ENCODE measurements around the gene TCF7. TPM values are rescaled to one million over a fixed set of nuclear protein-coding genes. Genes with fewer than 3 reads are reported as not detected.

The TCF7 gene
- total and polyA plus RNA-seq, 4 donors: 1.3 to 2.7 (median 2.2) TPM

GRCh38 chr5:134149571-134150303, 35.3 kb downstream of the TCF7 start:
- peak; percentile 30 for TF ChIP-seq YY1 (IDR thresholded peaks at IDR 0.05)
- TF ChIP-seq, protein P1, sequence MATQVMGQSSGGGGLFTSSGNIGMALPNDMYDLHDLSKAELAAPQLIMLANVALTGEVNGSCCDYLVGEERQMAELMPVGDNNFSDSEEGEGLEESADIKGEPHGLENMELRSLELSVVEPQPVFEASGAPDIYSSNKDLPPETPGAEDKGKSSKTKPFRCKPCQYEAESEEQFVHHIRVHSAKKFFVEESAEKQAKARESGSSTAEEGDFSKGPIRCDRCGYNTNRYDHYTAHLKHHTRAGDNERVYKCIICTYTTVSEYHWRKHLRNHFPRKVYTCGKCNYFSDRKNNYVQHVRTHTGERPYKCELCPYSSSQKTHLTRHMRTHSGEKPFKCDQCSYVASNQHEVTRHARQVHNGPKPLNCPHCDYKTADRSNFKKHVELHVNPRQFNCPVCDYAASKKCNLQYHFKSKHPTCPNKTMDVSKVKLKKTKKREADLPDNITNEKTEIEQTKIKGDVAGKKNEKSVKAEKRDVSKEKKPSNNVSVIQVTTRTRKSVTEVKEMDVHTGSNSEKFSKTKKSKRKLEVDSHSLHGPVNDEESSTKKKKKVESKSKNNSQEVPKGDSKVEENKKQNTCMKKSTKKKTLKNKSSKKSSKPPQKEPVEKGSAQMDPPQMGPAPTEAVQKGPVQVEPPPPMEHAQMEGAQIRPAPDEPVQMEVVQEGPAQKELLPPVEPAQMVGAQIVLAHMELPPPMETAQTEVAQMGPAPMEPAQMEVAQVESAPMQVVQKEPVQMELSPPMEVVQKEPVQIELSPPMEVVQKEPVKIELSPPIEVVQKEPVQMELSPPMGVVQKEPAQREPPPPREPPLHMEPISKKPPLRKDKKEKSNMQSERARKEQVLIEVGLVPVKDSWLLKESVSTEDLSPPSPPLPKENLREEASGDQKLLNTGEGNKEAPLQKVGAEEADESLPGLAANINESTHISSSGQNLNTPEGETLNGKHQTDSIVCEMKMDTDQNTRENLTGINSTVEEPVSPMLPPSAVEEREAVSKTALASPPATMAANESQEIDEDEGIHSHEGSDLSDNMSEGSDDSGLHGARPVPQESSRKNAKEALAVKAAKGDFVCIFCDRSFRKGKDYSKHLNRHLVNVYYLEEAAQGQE (IDR thresholded peaks at IDR 0.05): no peak
- no peak for TF ChIP-seq ATF3 (IDR thresholded peaks at IDR 0.05)
- TF ChIP-seq HNF4A (conservative IDR thresholded peaks at IDR 0.05): peak; percentile 28 to 35
- no peak for TF ChIP-seq HNF4G (IDR thresholded peaks at IDR 0.05)
- peak in 1 of 2 donors; percentile 11 for TF ChIP-seq RXRA (IDR thresholded peaks at IDR 0.05)
- no peak for TF ChIP-seq GABPA (IDR thresholded peaks at IDR 0.05 in 1 of 2, conservative IDR thresholded peaks at IDR 0.05 in 1 of 2)
- TF ChIP-seq EGR1 (IDR thresholded peaks at IDR 0.05; ENCODE audit: low read depth in 2 of 2): no peak
- TF ChIP-seq, protein P2, sequence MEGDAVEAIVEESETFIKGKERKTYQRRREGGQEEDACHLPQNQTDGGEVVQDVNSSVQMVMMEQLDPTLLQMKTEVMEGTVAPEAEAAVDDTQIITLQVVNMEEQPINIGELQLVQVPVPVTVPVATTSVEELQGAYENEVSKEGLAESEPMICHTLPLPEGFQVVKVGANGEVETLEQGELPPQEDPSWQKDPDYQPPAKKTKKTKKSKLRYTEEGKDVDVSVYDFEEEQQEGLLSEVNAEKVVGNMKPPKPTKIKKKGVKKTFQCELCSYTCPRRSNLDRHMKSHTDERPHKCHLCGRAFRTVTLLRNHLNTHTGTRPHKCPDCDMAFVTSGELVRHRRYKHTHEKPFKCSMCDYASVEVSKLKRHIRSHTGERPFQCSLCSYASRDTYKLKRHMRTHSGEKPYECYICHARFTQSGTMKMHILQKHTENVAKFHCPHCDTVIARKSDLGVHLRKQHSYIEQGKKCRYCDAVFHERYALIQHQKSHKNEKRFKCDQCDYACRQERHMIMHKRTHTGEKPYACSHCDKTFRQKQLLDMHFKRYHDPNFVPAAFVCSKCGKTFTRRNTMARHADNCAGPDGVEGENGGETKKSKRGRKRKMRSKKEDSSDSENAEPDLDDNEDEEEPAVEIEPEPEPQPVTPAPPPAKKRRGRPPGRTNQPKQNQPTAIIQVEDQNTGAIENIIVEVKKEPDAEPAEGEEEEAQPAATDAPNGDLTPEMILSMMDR (IDR thresholded peaks at IDR 0.05; ENCODE audit: low read depth, low read length, missing input control): no peak
- TF ChIP-seq NR2F2 (IDR thresholded peaks at IDR 0.05): peak; percentile 16
- TF ChIP-seq, protein P3, sequence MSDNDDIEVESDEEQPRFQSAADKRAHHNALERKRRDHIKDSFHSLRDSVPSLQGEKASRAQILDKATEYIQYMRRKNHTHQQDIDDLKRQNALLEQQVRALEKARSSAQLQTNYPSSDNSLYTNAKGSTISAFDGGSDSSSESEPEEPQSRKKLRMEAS (IDR thresholded peaks at IDR 0.05): no peak
- TF ChIP-seq RAD21 (IDR thresholded peaks at IDR 0.05): no peak
- TF ChIP-seq SP1 (IDR thresholded peaks at IDR 0.05): peak; percentile 38
- TF ChIP-seq TAF1 (conservative IDR thresholded peaks at IDR 0.05): no peak
- TF ChIP-seq FOXA2 (IDR thresholded peaks at IDR 0.05): peak; percentile 54
- no peak for TF ChIP-seq FOXA1 (IDR thresholded peaks at IDR 0.05)
- TF ChIP-seq ZBTB33 (IDR thresholded peaks at IDR 0.05): no peak
- TF ChIP-seq JUND (IDR thresholded peaks at IDR 0.05): no peak
- Histone ChIP-seq H3K9me3 (ENCODE audit: control insufficient read depth in 4 of 4, low read length in 3 of 4) (no peaks in the 10 kb centered on the region), H3K27me3 (ENCODE audit: control insufficient read depth in 4 of 4, insufficient read depth in 4 of 4, low read length in 3 of 4) (no peaks in the 10 kb centered on the region), H3K27ac (ENCODE audit: low read depth in 1 of 2, low read length in 2 of 2) (no peak overlapping the region), H3K36me3 (ENCODE audit: control insufficient read depth in 4 of 4, insufficient read depth in 3 of 4, low read depth in 1 of 4, low read length in 3 of 4) (peaks cover 11 to 42% (median 32%) of the 10 kb centered on the region in 4 donors), H3K4me1 (ENCODE audit: control insufficient read depth in 4 of 4, insufficient read depth in 4 of 4, low read length in 3 of 4) (peaks cover 4 to 11% (median 7%) of the 10 kb centered on the region in 4 donors), H3K4me3 (ENCODE audit: low read depth in 1 of 3, low read length in 3 of 3) (no peak overlapping the region), H3K9ac (ENCODE audit: low read depth in 1 of 2, low read length in 2 of 2) (no peak overlapping the region)
- peak; percentile 19 for DNase-seq (ENCODE audit: low spot score)
- WGBS: 64% methylated on average over 4 of the region's 4 CpGs

Data from liver (tissue), 9 donors.